Vagina (tissue), 2 donors: Measurements from ENCODE around the gene HCK. TPM values are rescaled to one million over a fixed set of nuclear protein-coding genes. Genes with fewer than 3 reads are reported as not detected.

Experiments used
- DNase-seq, 2 donors: peaks; one replicate each; pipeline ENCODE4 v3.0.0-alpha.2; 2017; ENCODE audit errors: extremely low spot score in 2 of 2
- H3K27ac ChIP-seq: fragments of 200-600 bp; sonication (generic); one replicate; pipeline ENCODE4 v1.5.1; 2019
- H3K27me3 ChIP-seq: fragments of 200-600 bp; sonication (generic); one replicate; pipeline ENCODE4 v1.5.1; 2019
- H3K36me3 ChIP-seq, 2 donors: fragments of 200-600 bp; sonication (generic); one replicate each; pipeline ENCODE4 v1.5.1; 2017 to 2019
- H3K4me1 ChIP-seq: fragments of 200-600 bp; sonication (generic); one replicate; pipeline ENCODE4 v1.5.1; 2019
- H3K4me3 ChIP-seq, 2 donors: fragments of 200-600 bp; sonication (generic); 1 replicate in 1 of 2; 2 replicates in 1 of 2; pipeline ENCODE4 v1.5.1; 2016 to 2019
- H3K9me3 ChIP-seq: fragments of 200-600 bp; sonication (generic); one replicate; pipeline ENCODE4 v1.5.1; 2019
- CTCF ChIP-seq, 3 experiments: fragments of 450-650 bp in 2 of 3; fragments of 200-600 bp in 1 of 3; sonication (generic) in 1 of 3; IDR thresholded peaks; one replicate each; pipeline ENCODE4 v1.5.1; 2017 to 2019; ENCODE audit warnings: antibody characterized with exemption in 3 of 3, mild to moderate bottlenecking in 2 of 3, moderate library complexity in 2 of 3
- POLR2A ChIP-seq, 2 donors: fragments of 450-650 bp; IDR thresholded peaks; one replicate each; pipeline ENCODE4 v1.6.1; 2017; ENCODE audit warnings: antibody characterized with exemption in 2 of 2, mild to moderate bottlenecking in 2 of 2, moderate library complexity in 2 of 2
- POLR2AphosphoS5 ChIP-seq, 2 donors: sonication (generic); formaldehyde crosslinking; IDR thresholded peaks; one replicate each; pipeline ENCODE4 v1.9.0; 2017; ENCODE audit warnings: antibody characterized with exemption in 2 of 2, mild to moderate bottlenecking in 2 of 2, low read depth in 1 of 2; ENCODE audit not compliant: insufficient read depth in 1 of 2
- intact Hi-C: fragments of 100-400 bp; cut with DNase I; formaldehyde crosslinking; loops from one replicate; pipeline ENCODE4 v1.15.1; 2023
- total RNA-seq: library from RNA; depleted of rRNA; stranded (reverse); fragments of >200 nt; gene quantifications from one replicate; pipeline ENCODE4 v1.2.3, GENCODE V29; 2016

Gene HCK
- total RNA-seq, 1 donor from 2014 or later = 10.1 TPM

- Histone ChIP-seq H3K9me3 (no peaks in the 10 kb centered on the region), H3K27me3 (no peaks in the 10 kb centered on the region), H3K27ac (no peak overlapping the region), H3K4me1 (no peaks in the 10 kb centered on the region), H3K36me3 (no peaks in the 10 kb centered on the region), H3K4me3 (no peak overlapping the region)
- TF ChIP-seq POLR2AphosphoS5 (IDR thresholded peaks at IDR 0.05; ENCODE audit: insufficient read depth in 1 of 2, low read depth in 1 of 2) (no peak), CTCF (IDR thresholded peaks at IDR 0.05) (no peak), POLR2A (IDR thresholded peaks at IDR 0.05) (no peak)
- intact Hi-C loops = no loop called here
- no peak for DNase-seq
These were observed 44.9 kb upstream of the HCK start for GRCh38 chr20:32006841-32007786.

GRCh38 chr20:32007787-32008616 is 44.0 kb upstream of the HCK start:
- DNase-seq = no peak
- Histone ChIP-seq H3K27me3 (no peaks in the 10 kb centered on the region), H3K4me1 (no peaks in the 10 kb centered on the region), H3K9me3 (no peaks in the 10 kb centered on the region), H3K4me3 (no peak overlapping the region), H3K36me3 (no peaks in the 10 kb centered on the region), H3K27ac (no peak overlapping the region)
- intact Hi-C loops = no loop called here
- TF ChIP-seq POLR2AphosphoS5 (IDR thresholded peaks at IDR 0.05; ENCODE audit: insufficient read depth in 1 of 2, low read depth in 1 of 2) = peak; percentile 22 to 59
- TF ChIP-seq CTCF (IDR thresholded peaks at IDR 0.05) = no peak

DNA sequence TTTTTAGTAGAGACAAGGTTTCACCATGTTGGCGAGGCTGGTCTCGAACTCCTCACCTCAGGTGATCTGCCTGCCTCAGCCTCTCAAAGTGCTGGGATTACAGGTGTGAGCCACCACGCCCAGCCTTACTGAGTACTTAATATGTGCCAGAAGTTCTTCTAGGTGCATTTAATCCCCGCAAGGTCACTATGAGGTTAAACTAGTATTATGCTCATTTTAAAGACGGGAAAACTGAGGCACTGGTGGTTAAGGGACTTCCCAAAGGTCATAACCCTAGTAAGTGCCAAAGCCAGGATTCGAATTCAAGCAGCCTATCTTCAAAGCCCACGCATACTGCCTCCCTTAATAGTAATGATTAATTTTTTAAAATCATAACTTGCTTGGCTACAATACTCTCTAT is 42.5 kb upstream of the HCK start:
- TF ChIP-seq CTCF (IDR thresholded peaks at IDR 0.05) (no peak), POLR2AphosphoS5 (IDR thresholded peaks at IDR 0.05; ENCODE audit: insufficient read depth in 1 of 2, low read depth in 1 of 2) (no peak), POLR2A (IDR thresholded peaks at IDR 0.05) (no peak)
- no peak overlapping the region for H3K27ac ChIP-seq
- intact Hi-C loops = no loop called here
- no peak overlapping the region for H3K4me3 ChIP-seq
- no peaks in the 10 kb centered on the region for H3K36me3 ChIP-seq
- no peaks in the 10 kb centered on the region for H3K4me1 ChIP-seq
- H3K27me3 ChIP-seq = no peaks in the 10 kb centered on the region
- no peaks in the 10 kb centered on the region for H3K9me3 ChIP-seq
- no peak for DNase-seq

GRCh38 chr20:32010101-32010500 is 41.9 kb upstream of the HCK start, which contains the start of gene CCM2L:
TSS of gene CCM2L (plus strand) at chr20:32010438. CDS start at chr20:32010455, 17 bp downstream.
- no peak for TF ChIP-seq POLR2AphosphoS5 (IDR thresholded peaks at IDR 0.05; ENCODE audit: insufficient read depth in 1 of 2, low read depth in 1 of 2)
- TF ChIP-seq POLR2A (IDR thresholded peaks at IDR 0.05) = no peak
- TF ChIP-seq CTCF (IDR thresholded peaks at IDR 0.05) = no peak
- peak within 1 kb of the TSS in 1 of 2 donors; percentile 27 for H3K4me3 ChIP-seq
- H3K4me1 ChIP-seq = no peaks in the 10 kb centered on the region
- H3K36me3 ChIP-seq = no peaks in the 10 kb centered on the region
- no peak for DNase-seq
- intact Hi-C loops = no loop called here
- no peak within 1 kb of the TSS for H3K27ac ChIP-seq
- no peaks in the 10 kb centered on the region for H3K9me3 ChIP-seq
- no peaks in the 10 kb centered on the region for H3K27me3 ChIP-seq
